Kidney (tissue), 14 donors: ENCODE data around the gene SYTL2. TPM values are rescaled to one million over a fixed set of nuclear protein-coding genes. Genes with fewer than 3 reads are reported as not detected.

Experiments used
- DNase-seq, 5 donors: peaks; one replicate each; pipeline ENCODE4 v3.0.0-alpha.2; 2013 to 2020
- FAIRE-seq: peaks from 2 replicates; lab custom pipeline; 2012; peaks lifted over from hg19 to GRCh38; lab: Jason Lieb, UNC
- H3K27ac ChIP-seq, 2 donors: one replicate each; pipeline ENCODE4 v1.7.0; 2013; ENCODE audit warnings: low read depth in 2 of 2, low read length in 2 of 2, inconsistent platforms in 1 of 2
- H3K27me3 ChIP-seq: one replicate; pipeline ENCODE4 v1.7.1; 2013; ENCODE audit warnings: low read length, inconsistent platforms; ENCODE audit not compliant: control insufficient read depth, insufficient read depth
- H3K36me3 ChIP-seq, 3 donors: one replicate each; pipeline versions ENCODE4 v1.7.0 to v1.7.1; 2013; ENCODE audit warnings: low read length in 3 of 3, control low read depth in 1 of 3, inconsistent platforms in 1 of 3; ENCODE audit not compliant: insufficient read depth in 3 of 3, control insufficient read depth in 2 of 3
- H3K4me1 ChIP-seq, 3 donors: one replicate each; pipeline versions ENCODE4 v1.7.0 to v1.7.1; 2013; ENCODE audit warnings: low read length in 3 of 3, inconsistent platforms in 1 of 3, low read depth in 1 of 3; ENCODE audit not compliant: control insufficient read depth in 2 of 3, insufficient read depth in 2 of 3
- H3K4me3 ChIP-seq, 3 donors: one replicate each; pipeline versions ENCODE4 v1.7.0 to v1.8.1; 2013; ENCODE audit warnings: low read length in 3 of 3, control low read depth in 1 of 3, inconsistent platforms in 1 of 3
- H3K9ac ChIP-seq, 3 donors: one replicate each; pipeline versions ENCODE4 v1.7.0 to v1.7.1; 2013; ENCODE audit warnings: low read length in 3 of 3, control low read depth in 1 of 3, inconsistent platforms in 1 of 3
- H3K9me3 ChIP-seq, 3 donors: one replicate each; pipeline versions ENCODE4 v1.7.0 to v1.7.1; 2013; ENCODE audit warnings: low read length in 3 of 3, control low read depth in 1 of 3, inconsistent platforms in 1 of 3; ENCODE audit not compliant: control insufficient read depth in 2 of 3, insufficient read depth in 1 of 3
- CTCF ChIP-seq: IDR thresholded peaks from 3 replicates; pipeline ENCODE4 v1.5.1; 2012; ENCODE audit warnings: mild to moderate bottlenecking, moderate library complexity, borderline replicate concordance; ENCODE audit not compliant: insufficient read depth; ENCODE audit errors: extremely low read depth
- intact Hi-C: fragments of 100-400 bp; cut with DNase I; formaldehyde crosslinking; loops from one replicate; pipeline ENCODE4 v1.11.1; 2022
- polyA plus RNA-seq: library from polyadenylated mRNA; stranded (reverse); fragments of 350-450 nt; fragmentation: Illumina TruSeq; extraction: RNeasy Lipid Tissue Mini Kit (QIAGEN cat#74804); gene quantifications from one replicate; pipeline ENCODE4 v1.2.3, GENCODE V29; 2014; ENCODE audit warnings: low read depth, low replicate concordance; ENCODE audit not compliant: insufficient read depth
- total RNA-seq: library from RNA; stranded (reverse); fragmentation: NEBNext Ultra II Directional; extraction: Animal tissue kit (Norgen Biotek cat#: 25700); gene quantifications from one replicate; pipeline ENCODE4 v1.2.1, GENCODE V29; 2021
- donor health status: control.
- donor health status: control.
- donor health status: control.
- donor health status: control.
- donor health status: control.
- donor health status: DM: yes; HTN: yes; CAD: no.
- donor health status: Normal renal cell carcinoma (clear cell type).

Gene SYTL2
- total and polyA plus RNA-seq, 2 donors from 2014 or later = 19.8 to 187 TPM

- Histone ChIP-seq H3K36me3 (no peaks in the 10 kb centered on the region), H3K4me1 (peaks cover 13 to 27% (median 16%) of the 10 kb centered on the region in 3 donors), H3K27me3 (no peaks in the 10 kb centered on the region), H3K27ac (no peak overlapping the region), H3K9ac (no peak overlapping the region), H3K4me3 (no peak overlapping the region), H3K9me3 (peaks cover 0 to 10% (median 0%) of the 10 kb centered on the region in 3 donors)
- FAIRE-seq (no peak), DNase-seq (no peak)
- TF ChIP-seq CTCF = no peak
- intact Hi-C loops = no loop called here
These were observed 39.4 kb downstream of the SYTL2 start for GRCh38 chr11:85771568-85771967.

DNA sequence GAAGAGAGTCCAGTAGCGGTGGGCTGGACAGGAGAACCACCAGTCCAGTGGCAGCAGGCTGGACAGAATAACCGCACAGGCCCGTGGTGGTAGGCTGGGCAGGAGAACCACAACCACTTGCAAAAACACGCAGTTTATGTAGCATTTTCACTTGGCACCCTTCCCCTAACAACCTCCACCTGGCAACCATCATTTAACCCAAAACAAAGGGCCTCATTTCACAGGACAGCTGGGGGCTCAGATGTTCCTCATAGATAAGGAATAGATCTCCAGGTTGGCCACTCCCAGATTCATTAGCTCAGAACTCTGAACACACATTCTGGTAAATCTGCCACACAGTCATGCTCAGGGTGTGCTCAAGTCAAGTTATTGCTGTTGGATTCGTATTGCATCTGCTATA, 41.2 kb downstream of the SYTL2 start:
- Histone ChIP-seq H3K36me3 (no peaks in the 10 kb centered on the region), H3K9me3 (peaks cover 0 to 6% (median 0%) of the 10 kb centered on the region in 3 donors), H3K27ac (no peak overlapping the region), H3K9ac (no peak overlapping the region), H3K4me1 (peaks cover 16 to 33% (median 17%) of the 10 kb centered on the region in 3 donors), H3K4me3 (no peak overlapping the region), H3K27me3 (no peaks in the 10 kb centered on the region)
- DNase-seq (no peak), FAIRE-seq (no peak)
- no peak for TF ChIP-seq CTCF
- intact Hi-C loops = no loop called here

DNA sequence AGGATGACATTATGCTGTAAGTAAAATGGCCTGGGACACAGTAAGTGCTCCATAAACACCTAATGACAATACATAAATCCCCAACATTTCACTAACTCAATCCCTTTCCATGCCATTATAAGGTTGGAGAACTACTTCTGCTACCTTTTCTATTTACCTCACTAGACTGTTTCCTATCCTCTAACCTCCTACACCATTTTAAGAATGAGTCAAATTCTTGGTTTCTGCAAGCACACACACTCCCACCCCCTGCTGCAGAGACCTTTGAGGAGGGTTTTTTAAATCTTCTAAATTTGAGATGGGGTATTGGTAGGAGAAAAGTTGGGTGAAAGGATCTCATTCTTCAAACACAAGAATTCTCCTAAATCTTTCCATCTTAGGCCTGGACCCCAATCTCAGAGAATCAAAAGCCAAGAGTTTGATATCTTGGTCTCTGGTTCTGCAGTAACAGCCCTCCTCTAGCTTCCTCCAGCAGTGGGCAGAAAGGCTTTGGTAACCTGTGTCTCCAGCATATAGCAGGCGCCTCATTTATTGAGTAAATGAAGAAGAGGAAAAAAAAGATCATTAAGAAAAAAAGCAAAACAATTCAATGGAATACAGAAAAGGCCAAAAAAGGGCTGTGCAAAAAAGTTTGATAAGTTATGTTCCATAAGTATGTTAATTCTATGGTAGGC, 42.3 kb downstream of the SYTL2 start:
- Histone ChIP-seq H3K9me3 (peaks cover 0 to 6% (median 0%) of the 10 kb centered on the region in 3 donors), H3K27me3 (no peaks in the 10 kb centered on the region), H3K4me3 (no peak overlapping the region), H3K27ac (peak overlapping the region; percentile 53 to 75), H3K9ac (no peak overlapping the region), H3K36me3 (no peaks in the 10 kb centered on the region), H3K4me1 (peaks cover 16 to 31% (median 19%) of the 10 kb centered on the region in 3 donors)
- no peak for TF ChIP-seq CTCF
- DNase-seq (no peak), FAIRE-seq (no peak)
- intact Hi-C loops = no loop called here
